Left ventricle myocardium inferior (tissue), 1 donor: ENCODE results near the gene IQGAP2. TPM values are rescaled to one million over a fixed set of nuclear protein-coding genes. Genes with fewer than 3 reads are reported as not detected.

Source experiments
- DNase-seq: peaks from one replicate; pipeline ENCODE4 v3.0.0-alpha.2; 2020
- H3K27ac ChIP-seq: fragments of 200-600 bp; replicated peaks from 2 replicates; pipeline ENCODE4 v1.8.0; 2021
- H3K27me3 ChIP-seq: fragments of 200-600 bp; 2 replicates; pipeline ENCODE4 v1.8.0; 2021; ENCODE audit warnings: low read depth
- H3K36me3 ChIP-seq: fragments of 200-600 bp; 2 replicates; pipeline ENCODE4 v1.8.0; 2021
- H3K4me1 ChIP-seq: fragments of 200-600 bp; 2 replicates; pipeline ENCODE4 v1.8.0; 2021
- H3K4me3 ChIP-seq: fragments of 200-600 bp; 2 replicates; pipeline ENCODE4 v1.8.0; 2021; ENCODE audit warnings: mild to moderate bottlenecking, moderate library complexity
- H3K9me3 ChIP-seq: fragments of 200-600 bp; replicated peaks from 2 replicates; pipeline ENCODE4 v1.8.0; 2021
- CTCF ChIP-seq: fragments of 200-600 bp; IDR thresholded peaks from 2 replicates; pipeline ENCODE4 v1.8.0; 2021; ENCODE audit warnings: antibody characterized with exemption, mild to moderate bottlenecking, borderline replicate concordance
- intact Hi-C: fragments of 100-400 bp; cut with micrococcal nuclease; formaldehyde crosslinking; loops from one replicate; pipeline ENCODE4 v1.11.0; 2022
- total RNA-seq: library from RNA; stranded (reverse); fragmentation: NEBNext Ultra II Directional; extraction: Animal tissue kit (Norgen Biotek cat#: 25700); gene quantifications from one replicate; pipeline ENCODE4 v1.2.1, GENCODE V29; 2021
- donor health status: DM: no; HTN: yes; CAD: no; lungs with severe emphysema.

IQGAP2 gene
- total RNA-seq, 1 donor from 2014 or later: 4.1 TPM

- Histone ChIP-seq H3K9me3 (no peaks in the 10 kb centered on the region), H3K27me3 (no peaks in the 10 kb centered on the region), H3K4me3 (no peak overlapping the region), H3K27ac (no peak overlapping the region), H3K4me1 (no peaks in the 10 kb centered on the region), H3K36me3 (no peaks in the 10 kb centered on the region)
- no peak for DNase-seq
- no peak for TF ChIP-seq CTCF
- intact Hi-C loops: no loop called here
Observed at GRCh38 chr5:76592692-76593091, 189.6 kb downstream of the IQGAP2 start.

GRCh38 chr5:76594107-76594506, 191.0 kb downstream of the IQGAP2 start:
- intact Hi-C loops: no loop called here
- H3K27me3 ChIP-seq: no peaks in the 10 kb centered on the region
- H3K4me3 ChIP-seq: no peak overlapping the region
- no peak for TF ChIP-seq CTCF
- DNase-seq: no peak
- no peaks in the 10 kb centered on the region for H3K4me1 ChIP-seq
- no peaks in the 10 kb centered on the region for H3K36me3 ChIP-seq
- no peak overlapping the region for H3K27ac ChIP-seq
- no peaks in the 10 kb centered on the region for H3K9me3 ChIP-seq

- no peak for TF ChIP-seq CTCF
- H3K4me3 ChIP-seq: no peak overlapping the region
- H3K27ac ChIP-seq: no peak overlapping the region
- H3K4me1 ChIP-seq: no peaks in the 10 kb centered on the region
- no peak for DNase-seq
- H3K9me3 ChIP-seq: no peaks in the 10 kb centered on the region
- H3K36me3 ChIP-seq: no peaks in the 10 kb centered on the region
- H3K27me3 ChIP-seq: no peaks in the 10 kb centered on the region
- intact Hi-C loops: no loop called here
Observed at GRCh38 chr5:76595755-76596481, 192.8 kb downstream of the IQGAP2 start.

DNA sequence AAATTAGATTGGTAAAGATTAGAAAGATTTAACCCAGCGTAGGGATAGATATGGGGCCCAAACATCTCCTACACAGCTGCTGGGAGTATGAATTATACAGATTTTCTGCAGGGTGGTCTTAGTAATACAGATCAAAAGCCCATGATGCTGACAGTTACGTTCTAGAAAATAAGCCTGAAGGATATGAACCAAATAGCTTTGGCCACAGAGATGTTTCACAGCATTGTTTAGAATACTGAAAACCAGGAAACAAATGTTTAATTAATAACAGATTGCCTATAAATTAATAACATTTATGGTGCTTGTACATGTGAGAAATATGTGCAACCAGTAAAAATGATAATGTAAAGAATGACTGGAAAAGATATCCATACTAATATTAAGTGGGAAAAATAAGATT, 195.4 kb downstream of the IQGAP2 start:
- no peak for TF ChIP-seq CTCF
- Histone ChIP-seq H3K4me3 (no peak overlapping the region), H3K27me3 (peaks cover 3% of the 10 kb centered on the region), H3K4me1 (no peaks in the 10 kb centered on the region), H3K36me3 (no peaks in the 10 kb centered on the region), H3K9me3 (no peaks in the 10 kb centered on the region), H3K27ac (no peak overlapping the region)
- no peak for DNase-seq
- intact Hi-C loops: no loop called here

DNA sequence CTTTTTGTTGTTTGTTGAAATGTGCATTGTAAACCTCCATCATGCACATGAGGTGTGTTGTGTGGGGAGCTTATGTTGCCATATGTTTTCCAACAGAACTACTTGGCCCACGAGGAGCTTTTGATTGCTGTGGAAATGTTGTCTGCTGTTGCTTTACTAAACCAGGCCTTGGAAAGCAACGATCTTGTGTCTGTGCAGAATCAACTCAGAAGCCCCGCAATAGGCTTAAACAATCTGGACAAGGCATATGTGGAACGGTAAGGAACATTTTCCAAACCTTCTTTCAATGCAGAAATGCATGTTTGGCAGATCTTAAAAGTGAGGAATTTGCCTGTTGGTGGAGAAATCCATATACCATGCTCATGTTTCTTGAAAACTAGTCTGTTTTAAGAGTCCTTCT, 197.6 kb downstream of the IQGAP2 start:
- Histone ChIP-seq H3K4me3 (no peak overlapping the region), H3K27ac (no peak overlapping the region), H3K9me3 (no peaks in the 10 kb centered on the region), H3K4me1 (no peaks in the 10 kb centered on the region), H3K36me3 (no peaks in the 10 kb centered on the region), H3K27me3 (peaks cover 3% of the 10 kb centered on the region)
- intact Hi-C loops: loop anchor here (5.0 kb wide), 1 partner anchor 172 kb away; no protein-coding TSS in a partner anchor
- no peak for TF ChIP-seq CTCF
- DNase-seq: no peak
